ENCODE results near the gene EMILIN3. TPM values are rescaled to one million over a fixed set of nuclear protein-coding genes. Genes with fewer than 3 reads are reported as not detected.

EMILIN3 gene
- total and polyA plus RNA-seq, 2 of the 4 experiments (the other 2 are of a cell fraction), result under 0.01 to 0.07 TPM

GRCh38 chr20:41355192-41355591 lies 11.4 kb downstream of the EMILIN3 start:
- H4K8ac ChIP-seq (ENCODE audit: low read depth in 2 of 2, low read length in 2 of 2), result no peak overlapping the region
- in situ Hi-C loops (cut with MboI; ENCODE audit: low sequenced_read_pairs), result no loop called here
- H3K36me3 ChIP-seq (ENCODE audit: control insufficient read depth, insufficient read depth, low read length), result no peaks in the 10 kb centered on the region; the same call in 1 of the 2 replicates
- no peak overlapping the region for H4K91ac ChIP-seq (ENCODE audit: insufficient read depth, low read depth, low read length)
- ATAC-seq (ENCODE audit: low read depth) (no peak), DNase-seq (no peak)
- intact Hi-C loops (cut with micrococcal nuclease), result no loop called here
- H3K18ac ChIP-seq (ENCODE audit: low read depth, low read length), result no peak overlapping the region
- no peak overlapping the region for H3K4me2 ChIP-seq (ENCODE audit: low read depth, low read length)
- no peaks in the 10 kb centered on the region for H3K4me1 ChIP-seq (ENCODE audit: control insufficient read depth, insufficient read depth, low read length)
- 93% methylated on average over 2 of the region's 3 CpGs; no CpG with 5 or more reads in 1 of the 2 experiments for WGBS, 2 experiments (ENCODE audit: extremely low coverage in 2 of 2, insufficient read length in 1 of 2)
- no peak overlapping the region for H2AFZ ChIP-seq (replicated peaks; ENCODE audit: low read length, poor library complexity)
- H2AK5ac ChIP-seq (ENCODE audit: low read depth, low read length), result no peak overlapping the region
- no peak overlapping the region for H3K23ac ChIP-seq (ENCODE audit: low read depth, low read length)
- no peak overlapping the region for H2AK9ac ChIP-seq (replicated peaks; ENCODE audit: low read depth, low read length, poor library complexity)
- H3K9me3 ChIP-seq (ENCODE audit: control insufficient read depth, insufficient read depth, low read length), result no peaks in the 10 kb centered on the region
- no peaks in the 10 kb centered on the region for H4K20me1 ChIP-seq (ENCODE audit: insufficient read depth, low read length)
- no peak for TF ChIP-seq POLR2A (IDR thresholded peaks at IDR 0.05; ENCODE audit: low read depth, low read length)
- no peak for TF ChIP-seq CTCF (conservative IDR thresholded peaks at IDR 0.05; ENCODE audit: low read depth, low read length)
- TF ChIP-seq RFX5 (IDR thresholded peaks at IDR 0.05; ENCODE audit: low read depth, low read length), result no peak
- no peak for TF ChIP-seq NFE2L2 (IDR thresholded peaks at IDR 0.05; ENCODE audit: low read depth, low read length)
- no peak for TF ChIP-seq MAZ (IDR thresholded peaks at IDR 0.05; ENCODE audit: borderline replicate concordance, low read depth, low read length)
- TF ChIP-seq CEBPB (IDR thresholded peaks at IDR 0.05; ENCODE audit: low read depth, low read length), result no peak
- TF ChIP-seq RCOR1 (IDR thresholded peaks at IDR 0.05; ENCODE audit: insufficient replicate concordance, low read length), result no peak
- no peak for TF ChIP-seq FOS (IDR thresholded peaks at IDR 0.05; ENCODE audit: low read depth, low read length)
- no peak for TF ChIP-seq USF2 (IDR thresholded peaks at IDR 0.05; ENCODE audit: low read depth, low read length)
- no peak for TF ChIP-seq ELK1 (IDR thresholded peaks at IDR 0.05; ENCODE audit: borderline replicate concordance, low read depth, low read length)
- no peak for TF ChIP-seq BHLHE40 (IDR thresholded peaks at IDR 0.05; ENCODE audit: low read depth, low read length)
- no peak for TF ChIP-seq MXI1 (IDR thresholded peaks at IDR 0.05; ENCODE audit: borderline replicate concordance, low read depth, low read length)
- no peak for TF ChIP-seq CHD1 (IDR thresholded peaks at IDR 0.05; ENCODE audit: low read depth, low read length)
- no peak for TF ChIP-seq RAD21 (IDR thresholded peaks at IDR 0.05; ENCODE audit: low read length)
- no peak for TF ChIP-seq SMC3 (IDR thresholded peaks at IDR 0.05; ENCODE audit: low read depth, low read length)
- TF ChIP-seq MAFK (IDR thresholded peaks at IDR 0.05; ENCODE audit: low read depth, low read length), result no peak
- no peaks in the 10 kb centered on the region for H3K27me3 ChIP-seq (ENCODE audit: control insufficient read depth, insufficient read depth, low read length)
- H2BK15ac ChIP-seq (ENCODE audit: low read depth, low read length), result no peak overlapping the region
- H2BK5ac ChIP-seq (ENCODE audit: low read depth, low read length, poor library complexity, severe bottlenecking), result no peak overlapping the region
- no peak overlapping the region for H3K9ac ChIP-seq (ENCODE audit: low read depth, low read length)
- no peaks in the 10 kb centered on the region for H3K79me1 ChIP-seq (ENCODE audit: low read depth in 1 of 2, low read length in 2 of 2)
- ChIA-PET POLR2A (ENCODE audit: unreplicated experiment) (no interaction called here), CTCF (no interaction called here)
- dilution Hi-C loops (cut with HindIII; ENCODE audit: low sequenced_read_pairs, unreplicated experiment), result no loop called here
- no peak overlapping the region for H3K27ac ChIP-seq (ENCODE audit: insufficient read depth, low read length)
- no peak overlapping the region for H3K4ac ChIP-seq (ENCODE audit: low read depth, low read length)
- H2BK20ac ChIP-seq (ENCODE audit: low read depth, low read length), result no peak overlapping the region
- H3K9me1 ChIP-seq (ENCODE audit: insufficient read depth, low read length), result no peaks in the 10 kb centered on the region
- no peak overlapping the region for H2BK120ac ChIP-seq (ENCODE audit: low read depth, low read length)
- no TSS peak for BruUV-seq (replicated peaks)
- H3K4me3 ChIP-seq (ENCODE audit: insufficient read depth, low read depth, low read length), result no peak overlapping the region
- no peak overlapping the region for H3K14ac ChIP-seq (replicated peaks; ENCODE audit: low read depth, low read length)
- H3K56ac ChIP-seq (ENCODE audit: extremely low read depth, insufficient read depth, low read length), result no peak overlapping the region
- H4K5ac ChIP-seq (ENCODE audit: low read depth, low read length), result no peak overlapping the region

Measured in IMR-90 (cell line).